Ishikawa (cell line): ENCODE measurements around the gene SAYSD1.

Experiments
- CEBPB ChIP-seq: IDR thresholded peaks from 2 replicates; pipeline ENCODE4 v1.6.1; 2012
- EP300 ChIP-seq: IDR thresholded peaks from 2 replicates; pipeline ENCODE4 v1.6.1; 2012; ENCODE audit warnings: borderline replicate concordance
- NFIC ChIP-seq: IDR thresholded peaks from 2 replicates; pipeline ENCODE4 v1.6.1; 2012
- RAD21 ChIP-seq: IDR thresholded peaks from 2 replicates; pipeline ENCODE4 v1.6.1; 2012; ENCODE audit warnings: low read depth
- TAF1 ChIP-seq: IDR thresholded peaks from 2 replicates; pipeline ENCODE4 v1.6.1; 2012; ENCODE audit warnings: low read depth, mild to moderate bottlenecking
- TCF12 ChIP-seq: IDR thresholded peaks from 2 replicates; pipeline ENCODE4 v1.6.1; 2012; ENCODE audit warnings: low read depth
- TEAD4 ChIP-seq: IDR thresholded peaks from 2 replicates; pipeline ENCODE4 v1.6.1; 2012
- YY1 ChIP-seq: IDR thresholded peaks from 2 replicates; pipeline ENCODE4 v1.6.1; 2012; ENCODE audit warnings: low read depth
- ZBTB7A ChIP-seq: IDR thresholded peaks from 2 replicates; pipeline ENCODE4 v1.6.1; 2012; ENCODE audit warnings: low read depth
- TF ChIP-seq, protein P1 (sequence below): IDR thresholded peaks from 2 replicates; pipeline ENCODE4 v1.6.1; 2012; ENCODE audit warnings: low read depth, mild to moderate bottlenecking
- TF ChIP-seq, protein P2 (sequence below): IDR thresholded peaks from 2 replicates; pipeline ENCODE4 v1.6.1; 2012
- TF ChIP-seq, protein P3 (sequence below): IDR thresholded peaks from 2 replicates; pipeline ENCODE4 v1.6.1; 2012

SAYSD1 gene

DNA sequence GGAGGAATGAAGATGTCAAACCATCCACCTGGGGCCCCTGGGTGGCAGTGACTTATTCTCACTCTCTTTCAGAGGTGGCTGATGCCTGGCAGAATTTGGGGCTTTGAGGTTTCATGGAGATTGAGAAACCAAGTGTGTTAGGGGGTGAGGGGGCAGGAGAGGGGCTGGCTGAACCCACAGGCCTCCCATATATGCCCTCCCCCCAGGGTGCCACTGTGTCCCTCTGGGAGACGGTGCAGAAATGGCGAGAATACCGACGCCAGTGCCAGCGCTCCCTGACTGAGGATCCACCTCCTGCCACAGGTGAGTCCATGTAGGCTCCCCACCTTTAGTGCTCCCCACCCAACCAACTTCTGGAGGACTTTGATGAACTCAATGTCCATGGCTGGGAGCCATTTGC is 58.8 kb downstream of the SAYSD1 start:
- no peak for TF ChIP-seq NFIC
- TF ChIP-seq, protein P1, sequence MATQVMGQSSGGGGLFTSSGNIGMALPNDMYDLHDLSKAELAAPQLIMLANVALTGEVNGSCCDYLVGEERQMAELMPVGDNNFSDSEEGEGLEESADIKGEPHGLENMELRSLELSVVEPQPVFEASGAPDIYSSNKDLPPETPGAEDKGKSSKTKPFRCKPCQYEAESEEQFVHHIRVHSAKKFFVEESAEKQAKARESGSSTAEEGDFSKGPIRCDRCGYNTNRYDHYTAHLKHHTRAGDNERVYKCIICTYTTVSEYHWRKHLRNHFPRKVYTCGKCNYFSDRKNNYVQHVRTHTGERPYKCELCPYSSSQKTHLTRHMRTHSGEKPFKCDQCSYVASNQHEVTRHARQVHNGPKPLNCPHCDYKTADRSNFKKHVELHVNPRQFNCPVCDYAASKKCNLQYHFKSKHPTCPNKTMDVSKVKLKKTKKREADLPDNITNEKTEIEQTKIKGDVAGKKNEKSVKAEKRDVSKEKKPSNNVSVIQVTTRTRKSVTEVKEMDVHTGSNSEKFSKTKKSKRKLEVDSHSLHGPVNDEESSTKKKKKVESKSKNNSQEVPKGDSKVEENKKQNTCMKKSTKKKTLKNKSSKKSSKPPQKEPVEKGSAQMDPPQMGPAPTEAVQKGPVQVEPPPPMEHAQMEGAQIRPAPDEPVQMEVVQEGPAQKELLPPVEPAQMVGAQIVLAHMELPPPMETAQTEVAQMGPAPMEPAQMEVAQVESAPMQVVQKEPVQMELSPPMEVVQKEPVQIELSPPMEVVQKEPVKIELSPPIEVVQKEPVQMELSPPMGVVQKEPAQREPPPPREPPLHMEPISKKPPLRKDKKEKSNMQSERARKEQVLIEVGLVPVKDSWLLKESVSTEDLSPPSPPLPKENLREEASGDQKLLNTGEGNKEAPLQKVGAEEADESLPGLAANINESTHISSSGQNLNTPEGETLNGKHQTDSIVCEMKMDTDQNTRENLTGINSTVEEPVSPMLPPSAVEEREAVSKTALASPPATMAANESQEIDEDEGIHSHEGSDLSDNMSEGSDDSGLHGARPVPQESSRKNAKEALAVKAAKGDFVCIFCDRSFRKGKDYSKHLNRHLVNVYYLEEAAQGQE, result no peak
- TF ChIP-seq, protein P2, sequence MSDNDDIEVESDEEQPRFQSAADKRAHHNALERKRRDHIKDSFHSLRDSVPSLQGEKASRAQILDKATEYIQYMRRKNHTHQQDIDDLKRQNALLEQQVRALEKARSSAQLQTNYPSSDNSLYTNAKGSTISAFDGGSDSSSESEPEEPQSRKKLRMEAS, result no peak

DNA sequence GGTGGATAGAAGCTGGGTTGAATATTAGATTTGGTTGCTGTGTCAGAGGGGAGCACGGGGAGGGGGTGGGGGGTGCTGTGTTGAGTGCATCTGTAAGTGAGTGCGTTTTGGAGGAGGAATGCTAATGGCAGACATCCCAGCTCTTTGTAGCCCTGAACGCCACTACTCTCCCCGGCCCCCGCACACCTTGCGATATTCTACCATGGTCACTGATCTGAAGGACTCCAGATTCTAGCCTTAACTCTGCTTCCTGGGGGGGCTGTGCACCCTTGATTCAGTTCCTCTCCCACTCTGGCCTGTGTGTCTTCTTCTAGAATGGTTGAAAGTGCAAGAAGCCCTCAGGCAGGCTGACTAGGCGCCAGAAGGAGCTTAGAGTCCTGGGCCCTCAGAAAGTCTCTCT is 59.3 kb downstream of the SAYSD1 start:
- no peak for TF ChIP-seq YY1
- TF ChIP-seq RAD21, result no peak
- TF ChIP-seq TAF1, result no peak

DNA sequence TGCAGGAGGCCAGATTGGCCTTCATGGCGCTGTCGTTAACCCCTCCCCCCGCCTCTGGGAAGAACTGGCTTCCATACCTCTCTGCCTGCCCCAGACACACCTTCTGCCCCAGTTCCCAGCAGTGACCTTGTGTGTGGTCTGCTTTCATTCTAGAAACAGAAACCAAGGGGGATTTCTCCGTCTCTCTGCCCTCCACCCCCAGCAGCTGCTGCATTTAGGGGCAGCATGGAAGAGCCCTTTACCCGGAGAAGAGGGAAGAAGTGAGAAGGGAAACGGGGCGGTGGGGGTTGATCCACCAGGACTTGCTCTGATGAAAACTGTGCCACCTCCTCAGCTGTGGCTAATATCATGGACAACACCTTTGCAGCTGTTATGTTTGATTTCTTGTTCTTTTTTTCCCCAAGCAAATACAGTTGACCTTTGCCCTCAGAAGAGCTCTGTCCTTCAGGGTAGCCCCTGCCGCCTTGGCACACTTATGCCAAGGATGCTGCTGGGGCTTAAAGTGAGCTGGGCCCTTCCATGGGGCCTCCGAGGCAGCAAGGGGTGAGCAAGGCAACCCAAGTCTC is 60.3 kb downstream of the SAYSD1 start:
- TF ChIP-seq TAF1 (no peak), EP300 (no peak), ZBTB7A (no peak), TEAD4 (no peak), CEBPB (no peak), TCF12 (no peak), YY1 (no peak), NFIC (no peak)
- TF ChIP-seq, protein P2, result no peak
- TF ChIP-seq, protein P1, result no peak
- TF ChIP-seq, protein P3, sequence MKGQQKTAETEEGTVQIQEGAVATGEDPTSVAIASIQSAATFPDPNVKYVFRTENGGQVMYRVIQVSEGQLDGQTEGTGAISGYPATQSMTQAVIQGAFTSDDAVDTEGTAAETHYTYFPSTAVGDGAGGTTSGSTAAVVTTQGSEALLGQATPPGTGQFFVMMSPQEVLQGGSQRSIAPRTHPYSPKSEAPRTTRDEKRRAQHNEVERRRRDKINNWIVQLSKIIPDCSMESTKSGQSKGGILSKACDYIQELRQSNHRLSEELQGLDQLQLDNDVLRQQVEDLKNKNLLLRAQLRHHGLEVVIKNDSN, result no peak
